Body of pancreas (tissue), 4 donors: ENCODE data around the gene DERA. TPM values are rescaled to one million over a fixed set of nuclear protein-coding genes. Genes with fewer than 3 reads are reported as not detected.

Experiments used
- ATAC-seq: fragments of 150-250 bp; one replicate; pipeline ENCODE4 v1.9.1; 2016
- DNase-seq, 4 donors: peaks; one replicate each; pipeline ENCODE4 v3.0.0-alpha.2; 2019
- H3K27ac ChIP-seq, 4 donors: fragments of 200-600 bp; sonication (generic); 1 replicate in 3 of 4; 2 replicates in 1 of 4; pipeline versions ENCODE4 v1.5.1 to v1.6.1; 2016 to 2019; ENCODE audit warnings: mild to moderate bottlenecking in 1 of 4, mixed read lengths in 1 of 4, moderate library complexity in 1 of 4
- H3K27me3 ChIP-seq, 2 donors: fragments of 200-600 bp; sonication (generic); one replicate each; pipeline ENCODE4 v1.6.0; 2016; ENCODE audit warnings: mild to moderate bottlenecking in 1 of 2
- H3K36me3 ChIP-seq, 2 donors: fragments of 200-600 bp; sonication (generic); replicated peaks in 1 of 2; 2 replicates each; pipeline ENCODE4 v1.5.1; 2016; ENCODE audit warnings: low read depth in 2 of 2; ENCODE audit not compliant: insufficient read depth in 1 of 2
- H3K4me1 ChIP-seq: fragments of 200-600 bp; sonication (generic); one replicate; pipeline ENCODE4 v1.6.0; 2016
- H3K4me3 ChIP-seq, 2 donors: fragments of 200-600 bp; sonication (generic); 1 replicate in 1 of 2; 2 replicates in 1 of 2; pipeline ENCODE4 v1.5.1; 2016 to 2019
- H3K9me3 ChIP-seq, 3 donors: fragments of 200-600 bp; sonication (generic); 1 replicate in 2 of 3; 2 replicates in 1 of 3; pipeline ENCODE4 v1.5.1; 2016
- CTCF ChIP-seq, 7 experiments: fragments of 450-650 bp in 4 of 7; fragments of 200-600 bp in 3 of 7; sonication (generic) in 3 of 7; IDR thresholded peaks; one replicate each; pipeline ENCODE4 v1.5.1; 2016 to 2019; ENCODE audit warnings: antibody characterized with exemption in 7 of 7
- POLR2A ChIP-seq, 3 donors: fragments of 450-650 bp; IDR thresholded peaks; one replicate each; pipeline ENCODE4 v1.6.1; 2016; ENCODE audit warnings: antibody characterized with exemption in 3 of 3, mild to moderate bottlenecking in 2 of 3
- WGBS, 2 donors: methylation state at CpG; one replicate each; pipeline ENCODE4 v1.1.5; 2017; 5-methylcytosine and 5-hydroxymethylcytosine counted together
- intact Hi-C: fragments of 100-400 bp; cut with DNase I; formaldehyde crosslinking; loops from one replicate; pipeline ENCODE4 v1.15.1; 2023
- total RNA-seq, 2 donors: library from RNA; depleted of rRNA; stranded (reverse); fragments of >200 nt; gene quantifications; one replicate each; pipeline ENCODE4 v1.1.0, GENCODE V29; 2016

DERA gene
- total RNA-seq, 2 donors from 2014 or later: 4.9 to 19.7 TPM

GRCh38 chr12:16020031-16020430, 108.9 kb downstream of the DERA start:
- DNase-seq (no peak), ATAC-seq (no peak)
- TF ChIP-seq CTCF (IDR thresholded peaks at IDR 0.05) (no peak), POLR2A (IDR thresholded peaks at IDR 0.05) (no peak)
- intact Hi-C loops: no loop called here
- WGBS, 2 donors: 88 to 98% methylated on average over 2 of the region's 2 CpGs
- Histone ChIP-seq H3K27me3 (no peaks in the 10 kb centered on the region), H3K27ac (no peak overlapping the region), H3K4me1 (peaks cover 31% of the 10 kb centered on the region), H3K36me3 (no peaks in the 10 kb centered on the region), H3K4me3 (no peak overlapping the region), H3K9me3 (no peaks in the 10 kb centered on the region)

- TF ChIP-seq POLR2A (IDR thresholded peaks at IDR 0.05) (no peak), CTCF (IDR thresholded peaks at IDR 0.05) (no peak)
- 100% methylated on average over 1 of the region's 1 CpG for WGBS, 2 donors
- H3K27ac ChIP-seq: no peak overlapping the region
- intact Hi-C loops: no loop called here
- H3K27me3 ChIP-seq: no peaks in the 10 kb centered on the region
- ATAC-seq (no peak), DNase-seq (no peak)
- no peaks in the 10 kb centered on the region for H3K9me3 ChIP-seq
- H3K4me3 ChIP-seq: no peak overlapping the region
- no peaks in the 10 kb centered on the region for H3K36me3 ChIP-seq
- peaks cover 30% of the 10 kb centered on the region for H3K4me1 ChIP-seq
Observed at GRCh38 chr12:16021026-16021425, 109.9 kb downstream of the DERA start.

GRCh38 chr12:16021676-16022075, 110.5 kb downstream of the DERA start:
- Histone ChIP-seq H3K27me3 (no peaks in the 10 kb centered on the region), H3K4me3 (no peak overlapping the region), H3K9me3 (no peaks in the 10 kb centered on the region), H3K36me3 (no peaks in the 10 kb centered on the region), H3K4me1 (peaks cover 24% of the 10 kb centered on the region), H3K27ac (no peak overlapping the region)
- intact Hi-C loops: no loop called here
- TF ChIP-seq CTCF (IDR thresholded peaks at IDR 0.05): no peak
- TF ChIP-seq POLR2A (IDR thresholded peaks at IDR 0.05): no peak
- WGBS, 2 donors: 49 to 50% methylated on average over 2 of the region's 2 CpGs
- DNase-seq (peak in 3 of 4 donors; percentile 17 to 54 (median 23)), ATAC-seq (peak; percentile 68)

DNA sequence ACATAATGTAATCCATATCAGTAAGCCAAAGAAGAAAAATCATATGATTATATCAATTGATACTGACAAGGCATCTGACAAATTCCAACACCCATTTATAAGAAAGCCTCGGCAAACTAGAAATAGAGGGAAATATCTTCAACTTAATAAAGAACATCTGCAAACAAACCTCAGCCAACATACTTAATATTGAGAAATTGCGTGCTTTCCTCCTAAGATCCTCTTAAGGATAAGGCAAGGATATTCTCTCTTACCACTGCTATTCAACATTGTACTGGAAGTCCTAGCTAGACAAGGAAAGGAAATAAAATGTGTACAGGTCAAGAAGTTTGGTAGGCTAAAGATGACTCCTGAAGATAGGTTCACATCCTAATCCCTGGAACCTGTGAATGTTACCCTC, 115.9 kb downstream of the DERA start:
- intact Hi-C loops: no loop called here
- H3K36me3 ChIP-seq: no peaks in the 10 kb centered on the region
- WGBS, 2 donors: 86 to 88% methylated on average over 2 of the region's 2 CpGs
- H3K4me1 ChIP-seq: peaks cover 15% of the 10 kb centered on the region
- H3K4me3 ChIP-seq: no peak overlapping the region
- no peaks in the 10 kb centered on the region for H3K27me3 ChIP-seq
- TF ChIP-seq CTCF (IDR thresholded peaks at IDR 0.05): no peak
- no peak for TF ChIP-seq POLR2A (IDR thresholded peaks at IDR 0.05)
- no peak overlapping the region for H3K27ac ChIP-seq
- DNase-seq (no peak), ATAC-seq (no peak)
- H3K9me3 ChIP-seq: no peaks in the 10 kb centered on the region

- Histone ChIP-seq H3K4me3 (no peak overlapping the region), H3K36me3 (no peaks in the 10 kb centered on the region), H3K27me3 (no peaks in the 10 kb centered on the region), H3K27ac (no peak overlapping the region), H3K4me1 (peaks cover 8% of the 10 kb centered on the region), H3K9me3 (no peaks in the 10 kb centered on the region)
- peak in 1 of 4 donors; percentile 7 for DNase-seq
- TF ChIP-seq POLR2A (IDR thresholded peaks at IDR 0.05) (no peak), CTCF (IDR thresholded peaks at IDR 0.05) (no peak)
- 95 to 96% methylated on average over 2 of the region's 2 CpGs for WGBS, 2 donors
- intact Hi-C loops: no loop called here
- peak; percentile 42 for ATAC-seq
Observed at GRCh38 chr12:16030744-16031143, 119.6 kb downstream of the DERA start.
